ENCODE measurements around the gene ZNF135.

The ZNF135 gene

GRCh38 chr19:58042495-58043340 lies 16.4 kb upstream of the ZNF135 start:
- Histone ChIP-seq H3K27me3 (peaks cover 0 to 14% of the 10 kb centered on the region in 2 donors), H3K36me3 (peaks cover 0 to 4% (median 0%) of the 10 kb centered on the region in 3 donors), H3K9me3 (peaks cover 0 to 95% (median 95%) of the 10 kb centered on the region in 3 donors), H3K4me1 (no peaks in the 10 kb centered on the region), H3K4me3 (no peak overlapping the region), H3K27ac (no peak overlapping the region)
- no peak for DNase-seq
- intact Hi-C loops (cut with DNase I; ENCODE audit: low total_unique reads), result no loop called here
- TF ChIP-seq CTCF (IDR thresholded peaks at IDR 0.05), result no peak

- no peak overlapping the region for H3K4me3 ChIP-seq
- no peak overlapping the region for H3K27ac ChIP-seq
- no peak for TF ChIP-seq CTCF (IDR thresholded peaks at IDR 0.05)
- H3K9me3 ChIP-seq, result peaks cover 0 to 93% (median 91%) of the 10 kb centered on the region in 3 donors
- peaks cover 0 to 4% (median 0%) of the 10 kb centered on the region in 3 donors for H3K36me3 ChIP-seq
- no peaks in the 10 kb centered on the region for H3K4me1 ChIP-seq
- DNase-seq, result no peak
- intact Hi-C loops (cut with DNase I; ENCODE audit: low total_unique reads), result no loop called here
- H3K27me3 ChIP-seq, result no peaks in the 10 kb centered on the region
These were observed 14.7 kb upstream of the ZNF135 start for GRCh38 chr19:58044391-58044790.

- Histone ChIP-seq H3K27ac (no peak overlapping the region), H3K4me1 (no peaks in the 10 kb centered on the region), H3K9me3 (peaks cover 0 to 94% (median 91%) of the 10 kb centered on the region in 3 donors), H3K27me3 (no peaks in the 10 kb centered on the region), H3K4me3 (no peak overlapping the region), H3K36me3 (peaks cover 0 to 4% (median 0%) of the 10 kb centered on the region in 3 donors)
- intact Hi-C loops (cut with DNase I; ENCODE audit: low total_unique reads), result no loop called here
- DNase-seq, result no peak
- TF ChIP-seq CTCF (IDR thresholded peaks at IDR 0.05), result no peak
These were observed 14.2 kb upstream of the ZNF135 start for GRCh38 chr19:58044886-58045285.

- peaks cover 0 to 4% (median 0%) of the 10 kb centered on the region in 3 donors for H3K36me3 ChIP-seq
- no peak for TF ChIP-seq CTCF (IDR thresholded peaks at IDR 0.05)
- no peak overlapping the region for H3K4me3 ChIP-seq
- intact Hi-C loops (cut with DNase I; ENCODE audit: low total_unique reads), result no loop called here
- no peak overlapping the region for H3K27ac ChIP-seq
- peaks cover 0 to 93% (median 90%) of the 10 kb centered on the region in 3 donors for H3K9me3 ChIP-seq
- DNase-seq, result no peak
- H3K4me1 ChIP-seq, result no peaks in the 10 kb centered on the region
- H3K27me3 ChIP-seq, result no peaks in the 10 kb centered on the region
These were observed 13.6 kb upstream of the ZNF135 start for GRCh38 chr19:58045411-58046050.

GRCh38 chr19:58046856-58047255 lies 12.2 kb upstream of the ZNF135 start:
- Histone ChIP-seq H3K4me3 (no peak overlapping the region), H3K9me3 (peaks cover 0 to 92% (median 87%) of the 10 kb centered on the region in 3 donors), H3K4me1 (no peaks in the 10 kb centered on the region), H3K27ac (no peak overlapping the region), H3K36me3 (peaks cover 0 to 4% (median 0%) of the 10 kb centered on the region in 3 donors), H3K27me3 (no peaks in the 10 kb centered on the region)
- DNase-seq, result no peak
- intact Hi-C loops (cut with DNase I; ENCODE audit: low total_unique reads), result no loop called here
- no peak for TF ChIP-seq CTCF (IDR thresholded peaks at IDR 0.05)
